ENCODE results near the gene GPANK1. TPM values are rescaled to one million over a fixed set of nuclear protein-coding genes. Genes with fewer than 3 reads are reported as not detected.
A peak's percentile ranks its signal among the peaks of the same experiment; 100 is the strongest.

Gene GPANK1
- total RNA-seq, 1 experiment from 2014 or later = 11.5 TPM

DNA sequence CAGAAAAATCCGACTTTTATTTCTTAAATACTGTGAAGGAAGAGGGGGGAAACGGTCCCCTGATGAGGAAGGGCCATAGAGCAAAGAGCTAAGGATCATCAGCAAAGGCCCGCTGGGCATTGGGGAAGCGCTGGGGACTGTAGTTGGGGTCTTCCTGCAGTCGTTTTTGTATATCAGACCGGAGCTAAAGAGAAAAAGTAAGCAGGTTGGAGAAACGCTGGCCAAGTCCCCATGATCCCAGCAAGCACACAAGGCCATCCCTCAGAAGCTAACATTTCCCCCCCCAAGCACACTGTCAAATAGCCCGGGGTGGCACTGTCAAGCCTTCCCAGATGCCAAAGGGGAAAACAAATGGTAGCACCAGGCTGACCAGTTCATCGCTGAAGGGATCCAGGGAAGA lies 25.8 kb downstream of the GPANK1 start:
- DNase-seq = no peak
- Histone ChIP-seq H3K9me2 (ENCODE audit: insufficient read depth) (no peaks in the 10 kb centered on the region), H3K79me2 (ENCODE audit: low read depth) (no peaks in the 10 kb centered on the region), H3K27ac (no peak overlapping the region), H2AFZ (no peak overlapping the region), H3K4me1 (replicated peaks; ENCODE audit: insufficient read depth) (no peaks in the 10 kb centered on the region), H4K20me1 (ENCODE audit: insufficient read depth) (peaks cover 17% of the 10 kb centered on the region; the same call in 1 of the 2 replicates), H3K4me3 (no peak overlapping the region), H3K9me3 (ENCODE audit: insufficient read depth, low read depth) (no peaks in the 10 kb centered on the region), H3F3A (ENCODE audit: insufficient read depth, low read depth) (peaks cover 63% of the 10 kb centered on the region), H3K4me2 (no peak overlapping the region), H3K36me3 (ENCODE audit: low read depth) (0 out of 2 replicates have a peak, but pooled peaks cover 15% of the 10 kb centered on the region), H3K27me3 (ENCODE audit: insufficient read depth, low read depth) (no peaks in the 10 kb centered on the region)
- intact Hi-C loops (cut with micrococcal nuclease; ENCODE audit: unreplicated experiment) = loop anchor here (2.0 kb wide), 1 partner anchor 18 kb away; the partner anchor contains the start of gene PRRC2A
- ChIA-PET POLR2A (ENCODE audit: unreplicated experiment) (interaction anchor here (0.7 kb wide), 1 partner anchor 125 kb away, joined by 3 read pairs; no protein-coding TSS in a partner anchor), CTCF (no interaction called here)
- TF ChIP-seq, protein P1, sequence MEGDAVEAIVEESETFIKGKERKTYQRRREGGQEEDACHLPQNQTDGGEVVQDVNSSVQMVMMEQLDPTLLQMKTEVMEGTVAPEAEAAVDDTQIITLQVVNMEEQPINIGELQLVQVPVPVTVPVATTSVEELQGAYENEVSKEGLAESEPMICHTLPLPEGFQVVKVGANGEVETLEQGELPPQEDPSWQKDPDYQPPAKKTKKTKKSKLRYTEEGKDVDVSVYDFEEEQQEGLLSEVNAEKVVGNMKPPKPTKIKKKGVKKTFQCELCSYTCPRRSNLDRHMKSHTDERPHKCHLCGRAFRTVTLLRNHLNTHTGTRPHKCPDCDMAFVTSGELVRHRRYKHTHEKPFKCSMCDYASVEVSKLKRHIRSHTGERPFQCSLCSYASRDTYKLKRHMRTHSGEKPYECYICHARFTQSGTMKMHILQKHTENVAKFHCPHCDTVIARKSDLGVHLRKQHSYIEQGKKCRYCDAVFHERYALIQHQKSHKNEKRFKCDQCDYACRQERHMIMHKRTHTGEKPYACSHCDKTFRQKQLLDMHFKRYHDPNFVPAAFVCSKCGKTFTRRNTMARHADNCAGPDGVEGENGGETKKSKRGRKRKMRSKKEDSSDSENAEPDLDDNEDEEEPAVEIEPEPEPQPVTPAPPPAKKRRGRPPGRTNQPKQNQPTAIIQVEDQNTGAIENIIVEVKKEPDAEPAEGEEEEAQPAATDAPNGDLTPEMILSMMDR (conservative IDR thresholded peaks at IDR 0.05) = no peak
- TF ChIP-seq EZH2 (IDR thresholded peaks at IDR 0.05; ENCODE audit: low read depth) = no peak
- BruUV-seq (replicated peaks) = no TSS peak

DNA sequence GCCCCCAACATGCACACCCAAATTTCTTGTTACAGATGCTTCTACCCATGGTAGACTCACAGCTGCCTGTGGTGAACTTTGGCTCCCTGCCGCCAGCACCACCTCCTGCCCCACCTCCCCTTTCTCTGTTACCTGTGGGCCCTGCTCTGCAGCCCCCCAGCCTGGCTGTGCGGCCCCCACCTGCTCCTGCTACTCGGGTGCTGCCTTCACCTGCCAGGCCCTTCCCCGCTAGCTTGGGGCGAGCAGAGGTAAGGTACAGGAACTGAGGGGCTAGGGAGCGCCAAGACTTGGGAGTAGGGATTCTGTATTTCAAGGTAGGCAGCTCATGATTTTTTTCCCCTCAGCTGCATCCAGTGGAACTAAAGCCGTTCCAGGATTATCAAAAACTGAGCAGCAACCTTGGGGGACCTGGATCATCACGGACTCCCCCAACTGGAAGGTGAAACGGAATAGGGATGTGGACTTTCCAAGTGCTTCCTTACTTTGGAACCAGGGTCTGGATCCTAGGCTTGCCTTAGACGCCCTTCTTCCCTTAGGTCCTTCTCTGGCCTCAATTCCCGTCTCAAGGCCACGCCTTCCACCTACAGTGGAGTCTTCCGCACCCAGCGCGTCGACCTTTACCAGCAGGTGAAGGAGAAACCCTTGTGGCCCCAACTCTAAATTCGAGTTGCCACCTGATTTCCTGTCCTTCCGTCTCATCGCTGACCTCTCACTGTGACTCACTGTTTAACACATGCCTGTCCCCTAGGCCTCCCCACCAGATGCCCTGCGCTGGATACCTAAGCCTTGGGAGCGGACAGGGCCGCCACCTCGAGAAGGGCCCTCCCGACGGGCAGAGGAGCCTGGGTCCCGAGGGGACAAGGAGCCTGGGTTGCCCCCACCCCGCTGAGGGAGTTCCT lies 27.9 kb downstream of the GPANK1 start:
- CTCF ChIA-PET = no interaction called here
- Histone ChIP-seq H4K20me1 (ENCODE audit: insufficient read depth) (0 out of 2 replicates have a peak, but pooled peaks cover 17% of the 10 kb centered on the region), H2AFZ (no peak overlapping the region), H3K27me3 (ENCODE audit: insufficient read depth, low read depth) (no peaks in the 10 kb centered on the region), H3K27ac (no peak overlapping the region), H3K4me1 (replicated peaks; ENCODE audit: insufficient read depth) (no peaks in the 10 kb centered on the region), H3K36me3 (ENCODE audit: low read depth) (peaks cover 19% of the 10 kb centered on the region; the same call in 1 of the 2 replicates), H3K9me3 (ENCODE audit: insufficient read depth, low read depth) (no peaks in the 10 kb centered on the region), H3K79me2 (ENCODE audit: low read depth) (no peaks in the 10 kb centered on the region), H3K4me2 (no peak overlapping the region), H3K4me3 (no peak overlapping the region), H3K9me2 (ENCODE audit: insufficient read depth) (no peaks in the 10 kb centered on the region), H3F3A (ENCODE audit: insufficient read depth, low read depth) (peaks cover 73% of the 10 kb centered on the region)
- BruUV-seq (replicated peaks) = TSS peak; percentile 16
- no peak for TF ChIP-seq EZH2 (IDR thresholded peaks at IDR 0.05; ENCODE audit: low read depth)
- TF ChIP-seq, protein P1 (conservative IDR thresholded peaks at IDR 0.05) = no peak
- POLR2A ChIA-PET (ENCODE audit: unreplicated experiment) = interaction anchor here (0.6 kb wide), 1 partner anchor 228 kb away, joined by 4 read pairs; no protein-coding TSS in a partner anchor
- intact Hi-C loops (cut with micrococcal nuclease; ENCODE audit: unreplicated experiment) = no loop called here
- no peak for DNase-seq

DNA sequence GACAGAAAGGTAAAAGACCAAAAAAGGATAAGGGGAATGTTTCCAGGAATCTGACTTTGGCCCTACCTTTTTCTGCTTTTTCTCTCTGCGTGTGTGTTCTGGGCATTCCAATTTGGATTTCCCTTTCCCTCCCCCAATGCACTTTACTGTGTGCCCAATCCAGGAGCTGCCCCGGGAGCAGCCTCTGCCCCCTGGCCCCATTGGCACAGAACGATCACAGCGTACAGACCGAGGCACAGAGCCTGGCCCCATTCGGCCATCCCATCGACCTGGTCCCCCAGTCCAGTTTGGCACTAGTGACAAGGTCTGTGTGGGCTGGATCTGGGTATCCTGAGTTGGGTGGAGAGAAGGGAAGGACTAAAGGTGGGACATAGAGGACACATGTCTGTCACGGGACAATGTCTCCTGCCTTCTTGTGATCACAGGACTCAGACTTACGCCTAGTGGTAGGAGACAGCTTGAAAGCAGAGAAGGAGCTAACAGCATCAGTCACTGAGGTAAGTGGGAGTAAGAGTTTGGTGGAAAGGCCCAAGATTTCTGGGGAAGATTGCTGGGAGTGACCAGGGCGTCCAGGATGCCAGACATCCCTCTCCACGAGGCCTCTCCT lies 29.7 kb downstream of the GPANK1 start:
- DNase-seq = no peak
- peaks cover 16% of the 10 kb centered on the region; the same call in 1 of the 2 replicates for H3K36me3 ChIP-seq (ENCODE audit: low read depth)
- TF ChIP-seq, protein P1 (conservative IDR thresholded peaks at IDR 0.05) = no peak
- no peak for TF ChIP-seq EZH2 (IDR thresholded peaks at IDR 0.05; ENCODE audit: low read depth)
- H2AFZ ChIP-seq = no peak overlapping the region
- H3K4me2 ChIP-seq = no peak overlapping the region
- no peaks in the 10 kb centered on the region for H3K9me3 ChIP-seq (ENCODE audit: insufficient read depth, low read depth)
- H3K27me3 ChIP-seq (ENCODE audit: insufficient read depth, low read depth) = no peaks in the 10 kb centered on the region
- no peak overlapping the region for H3K4me3 ChIP-seq
- no TSS peak for BruUV-seq (replicated peaks)
- H3K79me2 ChIP-seq (ENCODE audit: low read depth) = no peaks in the 10 kb centered on the region
- H3F3A ChIP-seq (ENCODE audit: insufficient read depth, low read depth) = peaks cover 70% of the 10 kb centered on the region
- intact Hi-C loops (cut with micrococcal nuclease; ENCODE audit: unreplicated experiment) = no loop called here
- H4K20me1 ChIP-seq (ENCODE audit: insufficient read depth) = 0 out of 2 replicates have a peak, but pooled peaks cover 17% of the 10 kb centered on the region
- H3K27ac ChIP-seq = no peak overlapping the region
- H3K4me1 ChIP-seq (replicated peaks; ENCODE audit: insufficient read depth) = no peaks in the 10 kb centered on the region
- ChIA-PET POLR2A (ENCODE audit: unreplicated experiment) (interaction anchor here (0.5 kb wide), 1 partner anchor 14 kb away, joined by 3 read pairs; no protein-coding TSS in a partner anchor), CTCF (interaction anchor here (0.6 kb wide), 1 partner anchor 28 kb away, joined by 6 read pairs; no protein-coding TSS in a partner anchor)
- H3K9me2 ChIP-seq (ENCODE audit: insufficient read depth) = no peaks in the 10 kb centered on the region
